NCI-H1436 treated with DMSO at 0.1 percent for 48 hours (cell line): ENCODE results near the gene PYCR2.

ENCODE experiments used
- DNase-seq: peaks from one replicate; lab custom pipeline; 2025; lab: John Stamatoyannopoulos, UW

The PYCR2 gene

DNA sequence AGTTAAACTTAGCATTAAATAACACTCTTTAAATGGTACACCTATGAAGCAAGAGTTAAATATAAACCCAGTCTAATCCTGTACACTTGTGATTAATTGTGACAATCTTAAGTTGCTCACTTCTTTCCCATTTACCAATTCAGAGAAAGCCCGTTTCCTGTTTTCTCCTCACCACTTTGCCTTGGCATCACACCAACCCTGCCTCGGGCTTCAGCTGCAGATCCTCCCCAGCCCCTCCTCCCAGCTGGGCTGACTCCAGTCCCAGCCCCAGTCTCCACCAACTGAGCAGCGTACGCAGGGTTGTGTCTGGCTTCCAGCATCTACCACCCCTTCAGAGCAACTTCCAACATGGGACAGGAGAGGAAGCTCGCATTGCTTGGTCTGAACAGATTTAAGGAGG lies 4.1 kb downstream of the PYCR2 start:
- DNase-seq: no peak

DNA sequence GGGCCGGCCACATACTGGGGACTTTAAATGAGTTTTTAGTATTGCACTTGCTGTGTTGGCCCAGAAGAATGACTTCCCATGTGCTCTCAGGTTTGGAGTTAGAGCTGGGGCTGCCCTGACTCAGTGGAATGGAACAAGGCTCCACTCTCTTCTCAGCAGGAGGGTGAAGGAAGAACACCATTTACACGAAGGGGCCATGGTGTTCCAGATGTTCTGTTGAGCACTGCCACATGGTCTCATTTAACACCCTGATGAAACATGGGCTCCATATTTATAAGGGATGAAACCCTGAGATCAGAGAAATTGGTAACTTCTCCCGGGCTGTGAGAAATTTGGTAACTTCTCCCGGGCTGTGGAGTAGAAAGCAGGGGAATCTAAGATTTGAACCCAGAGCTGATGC lies 5.8 kb downstream of the PYCR2 start:
- DNase-seq: no peak

DNA sequence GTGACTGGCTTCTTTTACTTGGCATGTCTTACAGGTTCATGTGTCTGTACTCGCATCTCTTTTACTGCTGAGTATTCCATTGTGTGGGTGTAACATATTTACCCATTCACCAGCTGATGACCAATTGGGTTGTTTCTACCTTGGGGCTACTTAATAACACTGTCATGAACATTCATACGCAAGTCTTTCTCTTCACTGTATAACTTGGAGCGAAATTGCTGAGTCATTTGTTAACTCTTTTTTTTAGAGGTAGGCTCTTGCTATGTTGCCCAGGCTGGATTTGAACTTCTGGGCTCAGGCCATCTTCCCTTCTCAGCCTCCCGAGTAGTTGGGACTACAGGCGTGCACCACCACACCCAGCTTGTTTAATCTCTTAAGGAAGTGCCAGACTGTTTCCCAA lies 6.5 kb downstream of the PYCR2 start:
- no peak for DNase-seq

DNA sequence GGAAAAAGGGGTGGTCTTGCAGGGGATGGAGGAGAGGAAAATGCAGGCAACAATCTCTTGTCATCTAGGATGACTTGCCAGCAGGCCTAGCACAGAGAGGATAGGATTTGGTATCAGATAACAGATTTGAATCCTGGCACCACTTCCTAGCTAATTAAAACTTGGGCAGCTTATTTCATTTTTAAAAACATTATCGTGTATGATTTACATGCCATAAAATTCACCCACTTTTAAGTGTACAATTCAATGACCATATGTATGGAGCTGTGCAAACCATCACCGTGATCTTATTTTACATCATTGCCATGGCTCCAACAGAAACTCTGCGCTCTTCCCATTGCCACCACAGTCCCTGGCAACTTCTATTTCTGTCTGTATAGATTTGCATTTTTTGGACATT lies 6.9 kb downstream of the PYCR2 start:
- no peak for DNase-seq

DNA sequence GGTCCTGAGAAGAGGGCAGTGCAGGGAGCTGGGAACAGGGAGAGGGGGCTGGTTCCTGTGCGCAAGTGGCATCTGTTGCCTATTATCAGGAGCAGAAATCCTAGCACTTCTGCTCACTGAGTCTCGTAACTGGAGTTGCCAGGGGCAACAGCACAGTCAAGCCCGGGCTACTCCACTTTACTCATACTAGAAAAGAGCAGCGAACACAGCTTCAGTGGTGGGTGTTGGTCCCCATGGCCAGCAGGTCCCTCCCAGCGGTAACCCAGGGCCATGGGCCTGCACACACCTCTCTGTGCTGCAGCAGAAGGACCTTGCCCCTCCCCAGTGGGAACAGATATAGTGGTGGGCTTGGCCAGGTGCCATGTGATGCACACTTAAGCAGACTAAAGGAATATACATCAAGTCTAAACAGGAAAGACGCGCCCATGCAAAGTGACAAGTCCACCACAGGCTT lies 8.5 kb downstream of the PYCR2 start:
- DNase-seq: no peak

DNA sequence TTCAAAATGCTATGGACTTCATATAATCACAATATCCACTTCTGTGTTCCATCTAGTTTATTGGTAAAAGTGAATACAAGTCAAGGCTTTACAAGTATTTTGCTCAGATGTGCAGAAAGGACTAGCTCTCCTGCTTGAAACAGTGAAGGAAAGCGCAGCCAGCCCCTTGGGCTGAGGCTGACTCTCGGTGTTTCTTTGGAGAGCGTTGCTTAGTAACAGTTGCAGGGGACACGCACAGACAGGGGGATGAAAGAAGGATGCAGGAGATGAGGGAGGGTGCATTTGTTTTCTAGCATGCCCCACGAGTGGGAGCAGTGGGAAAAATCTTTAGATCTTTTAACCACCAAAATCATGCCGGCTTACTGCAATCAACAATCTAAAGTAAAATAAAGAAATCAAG lies 9.1 kb downstream of the PYCR2 start:
- DNase-seq: no peak

DNA sequence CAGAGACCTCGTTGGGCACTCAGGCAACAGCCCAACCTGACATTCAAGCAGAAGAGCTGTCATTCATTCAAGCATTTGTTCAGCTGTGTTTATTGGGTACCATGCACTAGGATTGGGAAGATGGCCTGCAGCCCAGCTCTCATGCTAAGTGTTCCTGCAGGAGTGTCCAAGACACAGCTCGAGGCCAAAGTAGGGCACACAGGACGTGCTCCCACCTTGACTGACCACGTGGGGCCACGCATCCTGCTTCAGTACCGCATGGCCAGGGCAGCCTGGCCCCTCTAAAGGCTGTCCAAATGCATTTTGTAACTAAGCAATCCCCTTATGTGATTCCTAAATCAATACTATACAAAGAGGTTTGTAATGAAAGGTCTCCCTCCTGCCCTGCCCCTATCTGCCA lies 9.7 kb downstream of the PYCR2 start:
- DNase-seq: no peak

DNA sequence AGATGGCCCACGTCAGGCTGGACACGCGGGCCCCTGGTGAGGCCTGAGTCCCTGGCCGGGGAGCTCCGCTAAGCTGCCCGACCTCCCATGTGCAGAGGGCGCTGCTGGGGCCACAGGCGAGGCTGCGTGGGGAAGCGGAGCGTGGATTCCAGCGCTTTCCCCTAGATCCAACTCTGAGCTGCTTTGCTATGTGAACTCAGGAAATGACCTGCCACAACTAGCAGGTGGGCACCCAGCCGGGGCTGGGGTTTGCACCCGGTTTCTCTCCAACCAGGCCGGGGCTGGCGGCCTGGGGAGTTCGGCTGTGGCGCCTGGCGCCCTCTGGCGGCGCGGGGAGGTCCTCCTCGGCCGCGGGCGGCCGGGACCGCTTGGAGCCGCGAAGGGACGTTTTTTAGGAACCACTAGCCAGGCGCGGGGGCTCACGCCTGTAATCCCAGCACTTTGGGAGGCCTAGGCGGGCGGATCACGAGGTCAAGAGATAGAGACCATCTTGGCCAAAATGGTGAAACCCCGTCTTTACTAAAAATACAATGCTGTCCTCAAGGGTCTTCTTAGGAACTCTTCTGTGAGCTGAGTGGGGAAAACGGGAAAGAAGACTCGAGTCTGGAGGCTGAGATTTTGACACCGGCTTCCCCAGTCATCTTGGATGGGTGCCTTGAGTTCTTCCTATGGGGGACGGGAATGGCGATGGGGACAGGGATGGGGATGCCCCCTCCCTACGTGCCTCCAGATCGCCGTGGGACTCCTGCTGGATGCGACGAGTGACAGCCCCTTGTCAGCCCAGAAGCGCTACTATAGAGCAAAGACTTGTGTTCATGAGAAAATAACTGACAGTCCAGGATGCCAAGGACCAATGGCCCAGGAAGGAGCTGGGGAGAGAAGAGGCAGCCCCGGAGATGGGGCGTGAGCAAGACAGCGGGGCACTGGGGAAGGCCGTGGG lies 12.6 kb downstream of the PYCR2 start:
- DNase-seq: no peak

DNA sequence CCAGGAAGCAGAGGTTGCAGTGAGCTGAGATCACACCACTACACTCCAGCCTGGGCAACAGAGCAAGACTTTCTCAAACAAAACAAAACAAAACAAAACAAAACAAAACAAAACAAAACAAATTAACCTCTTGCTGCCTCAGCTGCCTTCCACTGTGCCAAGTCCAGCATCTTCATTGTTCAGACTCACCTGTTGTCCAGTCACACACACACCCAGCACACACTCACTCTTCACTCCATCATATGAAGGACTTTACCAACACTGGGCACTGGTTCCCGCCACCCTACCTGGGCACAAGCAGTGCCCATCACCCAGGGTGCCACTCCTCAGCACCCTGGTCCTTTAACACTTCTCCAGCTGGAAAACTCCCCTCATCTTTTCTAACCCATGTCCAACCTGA lies 14.6 kb downstream of the PYCR2 start:
- no peak for DNase-seq

DNA sequence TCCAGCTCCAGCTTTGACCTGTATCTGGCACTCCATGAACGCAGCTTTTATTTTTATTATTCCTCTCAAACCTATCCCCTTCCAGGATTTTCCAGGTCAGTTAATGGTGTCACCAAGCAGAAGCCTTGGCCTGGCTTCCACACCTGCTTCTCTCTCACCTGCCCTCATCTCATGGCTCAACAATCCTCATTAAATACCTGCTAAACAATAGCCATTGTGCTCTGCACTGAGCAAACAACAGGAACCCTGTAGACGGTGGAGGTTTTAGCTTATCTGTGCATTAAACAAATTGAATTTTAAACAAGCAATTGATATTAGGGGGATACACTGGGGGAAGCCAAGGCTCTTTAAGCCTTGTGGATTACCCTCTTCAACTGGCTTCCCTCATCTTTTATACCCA lies 15.3 kb downstream of the PYCR2 start:
- no peak for DNase-seq

DNA sequence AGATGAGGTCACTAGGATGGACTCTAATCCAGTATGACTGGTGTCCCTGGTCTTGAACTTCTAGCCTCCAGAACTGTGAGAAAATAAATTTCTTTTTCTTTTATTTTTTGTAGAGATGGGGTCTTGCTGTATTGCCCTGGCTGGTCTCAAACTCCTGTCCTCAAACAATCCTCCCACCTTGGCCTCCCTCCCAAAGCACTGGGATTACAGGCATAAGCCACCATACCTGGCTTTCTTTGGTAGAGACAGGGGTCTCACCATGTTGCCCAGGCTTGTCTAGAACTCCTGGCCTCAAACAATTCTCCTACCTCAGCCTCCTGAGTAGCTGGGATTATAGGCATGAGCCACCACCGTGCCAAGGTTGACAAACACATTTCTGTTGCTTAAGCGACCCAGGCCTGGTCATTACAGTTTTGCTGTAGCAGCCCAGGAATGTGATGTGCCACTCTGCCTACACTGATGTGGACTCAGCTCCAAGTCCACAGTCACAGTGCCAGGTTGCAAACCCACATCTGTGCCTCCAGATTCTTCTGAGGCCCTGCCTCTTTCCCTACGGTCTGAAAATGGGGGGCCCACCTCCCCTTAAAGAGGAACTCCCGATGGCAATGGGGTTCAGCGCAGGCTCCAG lies 15.9 kb downstream of the PYCR2 start:
- no peak for DNase-seq

DNA sequence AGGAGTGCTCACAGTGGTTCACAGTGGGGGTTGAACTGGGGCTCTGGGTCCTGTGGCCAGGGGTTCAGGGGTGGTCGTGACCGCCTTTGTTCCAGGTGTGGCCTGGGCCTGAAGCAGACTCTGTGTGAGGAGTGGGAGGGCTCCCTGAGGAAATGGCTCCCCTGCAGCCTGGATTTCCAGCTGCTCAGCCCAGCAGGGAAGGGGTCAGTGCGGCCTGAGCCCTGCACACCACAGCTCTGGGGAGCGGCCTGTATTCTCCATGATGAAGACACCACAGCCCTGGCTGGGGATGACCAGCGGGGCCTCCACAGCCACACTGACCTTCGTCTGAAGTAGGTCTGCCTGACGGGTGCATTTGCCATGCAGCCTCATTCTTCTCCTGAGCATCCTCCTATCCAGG lies 16.7 kb downstream of the PYCR2 start:
- no peak for DNase-seq

DNA sequence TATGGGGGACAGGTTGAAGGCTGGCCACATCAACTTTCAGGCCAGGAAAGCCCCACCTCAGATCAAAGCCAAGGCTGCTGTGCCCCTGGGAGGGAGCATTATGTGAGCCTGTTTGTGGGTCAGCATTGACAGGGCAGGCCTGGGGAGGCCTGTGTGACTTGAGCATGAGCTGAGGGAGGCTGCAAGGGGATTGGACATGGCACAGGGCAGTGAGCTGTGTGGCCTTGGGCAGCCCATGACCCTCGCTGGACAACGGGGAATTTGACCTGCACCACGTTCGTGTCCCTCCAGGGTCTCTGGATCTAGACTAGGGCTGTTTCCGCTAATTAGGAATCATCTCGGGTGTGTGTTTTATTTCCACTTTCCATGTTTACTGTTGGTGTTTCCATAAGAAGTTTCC lies 17.6 kb downstream of the PYCR2 start:
- DNase-seq: no peak

DNA sequence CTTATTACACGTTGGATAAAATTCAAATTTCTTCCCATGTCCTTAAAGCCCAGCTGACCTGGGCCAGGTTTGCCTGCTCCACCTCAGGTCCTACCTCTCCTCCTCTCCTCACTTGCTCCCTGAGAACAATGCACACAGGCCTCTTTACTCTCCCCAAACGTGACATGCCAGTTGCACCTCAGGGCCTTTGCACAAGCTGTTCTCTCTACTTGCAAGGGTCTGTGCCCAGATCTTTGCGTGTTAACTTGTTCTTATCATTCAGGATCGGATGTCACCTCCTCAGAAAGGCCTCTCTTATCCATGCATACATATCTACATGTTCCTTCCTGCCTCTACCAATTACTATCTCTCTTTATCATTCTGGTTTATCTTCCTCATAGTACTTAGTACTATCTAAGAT lies 20.4 kb downstream of the PYCR2 start:
- DNase-seq: no peak

DNA sequence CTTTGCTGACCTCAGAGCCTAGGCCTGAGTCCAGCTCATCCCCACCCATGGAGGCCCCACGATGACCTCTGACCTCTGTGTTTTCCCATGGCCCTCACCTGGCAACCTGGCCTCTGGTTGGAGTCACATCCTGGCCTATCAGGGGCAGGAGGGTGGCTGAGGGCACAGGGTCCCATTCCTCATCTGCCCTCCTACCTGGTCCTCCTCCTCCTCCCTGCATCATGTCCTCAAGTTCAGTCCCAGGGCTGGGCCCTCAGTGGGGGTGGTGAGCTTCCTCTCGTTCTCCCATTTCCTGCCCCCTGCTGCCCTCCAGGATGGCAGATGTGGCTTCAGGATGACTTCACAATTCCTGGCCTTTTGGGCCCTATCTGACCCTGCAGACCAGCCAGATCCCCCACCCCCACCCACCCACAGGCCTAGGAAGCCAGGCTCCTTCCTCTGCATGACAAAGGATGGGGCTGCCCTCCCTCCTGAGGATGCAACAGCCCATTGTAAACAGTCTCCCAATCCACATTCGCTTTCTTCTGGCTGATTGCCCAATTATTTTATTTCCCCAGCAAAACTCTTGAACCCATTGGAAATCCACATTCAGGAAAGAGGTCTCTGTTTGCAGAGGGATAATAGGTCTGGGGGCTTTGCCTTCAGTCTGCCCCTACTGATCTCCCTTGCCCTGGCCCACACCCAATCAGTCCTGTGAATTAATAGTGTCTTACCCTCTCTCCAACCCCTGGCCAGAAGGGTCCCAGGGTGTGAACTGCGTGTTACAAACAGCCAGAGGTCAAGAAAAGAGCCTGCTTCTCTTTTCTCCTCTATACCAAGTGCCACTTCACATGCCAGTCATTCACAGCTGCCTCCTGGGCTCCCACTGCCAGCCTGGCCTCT lies 24.8 kb downstream of the PYCR2 start:
- no peak for DNase-seq

DNA sequence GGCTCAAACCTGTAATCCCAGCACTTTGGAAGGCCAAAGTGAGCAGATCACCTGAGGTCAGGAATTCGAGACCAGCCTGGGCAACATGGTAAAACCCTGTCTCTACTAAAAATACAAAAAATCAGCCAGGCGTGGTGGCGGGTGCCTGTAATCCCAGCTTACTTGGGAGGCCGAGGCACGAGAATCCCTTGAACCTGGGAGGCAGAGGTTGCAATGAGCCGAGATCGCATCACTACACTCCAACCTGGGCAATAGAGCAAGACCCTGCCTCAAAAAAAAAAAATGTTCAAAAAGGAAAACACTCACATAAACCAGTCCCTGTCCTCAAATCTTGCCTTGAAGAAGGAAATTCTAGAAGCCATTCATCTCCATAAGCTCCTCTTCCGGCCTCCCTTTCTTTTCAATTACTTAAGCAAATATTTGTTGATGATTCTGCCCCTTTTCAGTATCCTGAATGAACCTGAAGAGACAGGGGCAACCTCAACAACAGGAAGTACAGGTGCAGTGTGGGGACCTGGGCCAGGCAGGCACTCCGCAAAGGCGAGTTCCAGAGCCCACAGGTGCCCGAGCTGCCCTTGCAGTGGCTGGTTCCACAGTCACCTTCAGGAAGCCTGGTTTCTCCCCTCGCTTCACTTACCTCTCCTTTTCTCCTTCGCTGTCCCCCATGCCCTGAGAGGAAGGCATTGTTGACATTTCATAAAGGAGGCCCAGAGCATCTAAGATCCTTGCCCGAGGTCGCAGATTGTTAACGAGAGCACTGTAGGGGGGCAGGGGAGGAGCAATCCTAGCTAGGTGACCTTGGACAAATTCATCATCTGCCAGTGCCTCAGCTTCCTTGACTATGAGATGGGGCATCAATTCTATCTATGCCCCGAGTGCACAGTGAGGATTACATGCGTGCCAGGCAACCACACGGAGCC lies 26.2 kb downstream of the PYCR2 start:
- DNase-seq: peak; percentile 16

DNA sequence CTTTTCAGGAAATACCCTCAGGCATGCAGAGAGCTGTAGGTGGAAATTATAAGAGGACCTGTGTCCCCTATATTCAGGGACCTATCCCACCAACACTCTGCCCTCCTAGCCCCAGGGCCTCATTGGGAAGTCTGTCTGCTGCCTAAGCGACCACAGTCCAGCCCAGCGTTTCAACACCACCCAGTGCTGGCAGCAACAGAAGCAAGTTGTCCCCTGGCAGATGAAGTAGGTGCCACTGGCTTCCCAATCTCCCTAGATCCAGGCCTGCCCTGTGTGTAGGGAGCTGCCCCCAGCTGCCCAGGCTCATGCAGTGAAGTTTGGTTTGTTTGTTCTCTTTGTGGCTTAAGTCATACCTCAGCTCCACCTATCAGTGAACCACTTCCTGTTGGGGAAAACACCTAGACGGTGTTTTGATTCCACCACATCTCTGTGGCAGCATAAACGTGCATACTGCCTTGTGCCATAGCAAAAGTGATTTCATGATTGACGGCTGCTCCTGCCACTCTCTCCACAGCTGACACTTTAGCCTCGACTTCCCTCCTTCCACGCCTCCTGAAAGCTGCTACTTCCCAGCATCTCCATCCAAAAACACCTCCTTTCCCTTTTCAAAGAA lies 27.0 kb downstream of the PYCR2 start:
- no peak for DNase-seq

DNA sequence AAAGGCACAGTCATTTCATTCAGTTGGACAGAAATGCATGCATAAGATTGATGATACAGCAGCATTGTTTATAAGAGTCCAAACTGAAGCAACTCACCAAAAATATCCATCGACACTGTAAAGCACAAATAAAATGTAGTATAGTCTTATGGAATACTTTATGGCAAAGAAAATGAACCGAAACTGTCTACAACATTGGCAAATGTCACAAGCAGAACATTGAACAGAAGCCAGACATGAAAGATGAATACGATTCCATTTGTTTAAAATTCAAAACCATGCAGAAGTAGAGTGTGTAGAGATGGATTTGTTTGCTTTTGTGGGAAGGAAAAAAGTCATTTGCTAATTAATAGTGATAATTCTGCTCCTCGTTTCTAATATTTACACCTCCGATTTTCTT lies 27.6 kb downstream of the PYCR2 start:
- DNase-seq: no peak

DNA sequence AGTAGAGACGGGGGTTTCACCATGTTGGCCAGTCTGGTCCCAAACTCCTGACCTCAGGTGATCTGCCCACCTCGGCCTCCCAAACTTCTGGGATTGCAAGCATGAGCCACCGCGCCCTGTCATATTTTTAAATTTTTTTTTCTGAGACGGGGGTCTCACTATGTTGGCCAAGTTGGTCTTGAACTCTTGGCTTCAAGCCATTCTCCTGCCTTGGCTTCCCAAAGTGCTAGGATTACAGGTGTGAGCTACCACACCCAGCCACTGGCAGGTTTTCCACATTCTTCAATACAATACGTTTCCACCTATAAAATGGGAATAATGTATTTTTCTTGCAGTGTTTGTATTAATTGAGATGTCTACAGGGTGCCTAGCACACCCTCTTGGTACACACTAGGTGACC lies 31.7 kb downstream of the PYCR2 start:
- DNase-seq: no peak

DNA sequence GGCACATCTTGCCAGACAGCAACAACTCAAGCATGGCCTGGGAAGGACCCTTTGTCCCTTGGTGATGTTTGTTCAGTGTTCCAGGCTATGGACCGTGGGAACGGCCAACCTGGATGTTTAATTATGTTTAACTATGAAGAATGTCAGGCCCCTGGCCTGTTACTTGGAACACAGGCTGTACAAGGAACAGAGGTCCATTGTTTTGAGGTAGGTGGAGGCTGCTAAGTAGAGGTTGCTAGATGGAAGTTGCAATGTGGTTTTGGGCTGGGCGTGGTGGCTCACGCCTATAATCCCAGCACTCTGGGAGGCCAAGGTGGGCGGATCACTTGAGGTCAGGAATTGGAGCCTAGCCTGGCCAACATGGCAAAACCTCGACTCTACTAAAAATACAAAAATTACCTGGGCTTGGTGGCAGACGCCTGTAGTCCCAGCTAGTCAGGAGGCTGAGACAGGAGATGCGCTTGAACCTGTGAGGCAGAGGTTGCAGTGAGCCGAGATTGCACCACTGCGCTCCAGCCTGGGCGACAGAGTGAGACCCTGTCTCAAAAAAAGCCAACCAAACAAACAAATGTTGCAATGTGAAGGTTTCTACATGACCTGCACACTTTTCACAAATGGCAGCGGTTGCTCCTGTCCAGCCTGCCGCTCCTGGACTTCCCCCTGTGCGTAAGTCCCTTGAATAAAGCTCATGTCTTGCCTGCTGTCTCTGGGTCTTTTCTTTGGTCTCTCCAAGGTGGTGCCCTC lies 32.6 kb downstream of the PYCR2 start:
- DNase-seq: no peak
